CD4-positive, alpha-beta T cell (primary cell): ENCODE data around the gene SLC24A5. TPM values are rescaled to one million over a fixed set of nuclear protein-coding genes. Genes with fewer than 3 reads are reported as not detected.

Experiments
- ATAC-seq: fragments of 200-7000 bp; cut with Tn5 transposase; one replicate; pipeline ENCODE4 v1.10.0; 2022; ENCODE audit warnings: mild to moderate bottlenecking; ENCODE audit not compliant: poor library complexity
- CTCF ChIA-PET: fragments of 350-600 bp; sonication (Branson Sonifier 250); formaldehyde crosslinking; loops from one replicate; lab custom pipeline; 2021; ENCODE audit warnings: antibody characterized with exemption, inconsistent platforms; lab: Charles Lee
- POLR2A ChIA-PET: fragments of 350-600 bp; sonication (Branson Sonifier 250); formaldehyde crosslinking; loops from one replicate; lab custom pipeline; 2021; ENCODE audit warnings: antibody characterized with exemption, inconsistent platforms; lab: Charles Lee
- DNase-seq, 14 experiments: peaks; one replicate each; pipeline ENCODE4 v3.0.0-alpha.2; 2013 to 2020; ENCODE audit warnings: mixed read lengths in 2 of 14
- H3K27ac ChIP-seq, 2 donors: one replicate each; pipeline versions ENCODE4 v1.5.1 to v1.7.0; 2013; ENCODE audit warnings: low read length in 2 of 2, low read depth in 1 of 2, mild to moderate bottlenecking in 1 of 2
- H3K27me3 ChIP-seq, 2 experiments: 1 replicate in 1 of 2; 2 replicates in 1 of 2; pipeline versions ENCODE4 v1.6.1 to v1.7.0; 2013; ENCODE audit warnings: low read length in 2 of 2, control low read depth in 1 of 2, mild to moderate bottlenecking in 1 of 2, moderate library complexity in 1 of 2; ENCODE audit not compliant: insufficient read depth in 2 of 2, control insufficient read depth in 1 of 2
- H3K36me3 ChIP-seq: one replicate; pipeline ENCODE4 v1.6.1; 2013; ENCODE audit warnings: low read length, control low read depth; ENCODE audit not compliant: insufficient read depth
- H3K4me1 ChIP-seq: one replicate; pipeline ENCODE4 v1.6.1; 2013; ENCODE audit warnings: low read length, control low read depth; ENCODE audit not compliant: insufficient read depth
- H3K4me3 ChIP-seq: one replicate; pipeline ENCODE4 v1.5.1; 2013; ENCODE audit warnings: mild to moderate bottlenecking, low read length, moderate library complexity
- H3K9me3 ChIP-seq, 2 experiments: 1 replicate in 1 of 2; 2 replicates in 1 of 2; pipeline versions ENCODE4 v1.6.1 to v1.7.0; 2013; ENCODE audit warnings: low read length in 2 of 2, mild to moderate bottlenecking in 2 of 2, control low read depth in 1 of 2, moderate library complexity in 1 of 2; ENCODE audit not compliant: control insufficient read depth in 1 of 2, insufficient read depth in 1 of 2
- H3K27ac Mint-ChIP-seq: one replicate; pipeline ENCODE4 v1.8.0; 2020; ENCODE audit warnings: mixed read lengths
- H3K27me3 Mint-ChIP-seq: one replicate; pipeline ENCODE4 v1.8.0; 2021; ENCODE audit warnings: mixed read lengths
- H3K36me3 Mint-ChIP-seq: one replicate; pipeline ENCODE4 v1.8.0; 2021; ENCODE audit warnings: low read depth, mixed read lengths
- H3K4me1 Mint-ChIP-seq: one replicate; pipeline ENCODE4 v1.8.0; 2021; ENCODE audit warnings: low read depth, mixed read lengths
- H3K4me3 Mint-ChIP-seq: one replicate; pipeline ENCODE4 v1.8.0; 2020; ENCODE audit warnings: mild to moderate bottlenecking, mixed read lengths
- H3K9me3 Mint-ChIP-seq: one replicate; pipeline ENCODE4 v1.8.0; 2020; ENCODE audit warnings: mixed read lengths
- intact Hi-C, 2 experiments: fragments of 100-400 bp; cut with DNase I in 1 of 2; cut with micrococcal nuclease in 1 of 2; formaldehyde crosslinking; loops; one replicate each; pipeline versions ENCODE4 v1.15.1 to v1.9.0; 2023 to 2025; cut with DNase I, micrococcal nuclease
- total RNA-seq, 174 experiments: library from RNA in 2 of 174; stranded (reverse) in 2 of 174; gene quantifications; one replicate each; pipeline ENCODE4 v1.2.3 and lab custom pipeline; 2021 to 2026
- TF ChIP-seq, protein P1 (sequence below): fragments of 200-600 bp; IDR thresholded peaks from one replicate; pipeline ENCODE4 v1.8.0; 2022; ENCODE audit warnings: antibody characterized with exemption, mild to moderate bottlenecking

The SLC24A5 gene
- total RNA-seq, 2 experiments from 2014 or later = not detected

DNA sequence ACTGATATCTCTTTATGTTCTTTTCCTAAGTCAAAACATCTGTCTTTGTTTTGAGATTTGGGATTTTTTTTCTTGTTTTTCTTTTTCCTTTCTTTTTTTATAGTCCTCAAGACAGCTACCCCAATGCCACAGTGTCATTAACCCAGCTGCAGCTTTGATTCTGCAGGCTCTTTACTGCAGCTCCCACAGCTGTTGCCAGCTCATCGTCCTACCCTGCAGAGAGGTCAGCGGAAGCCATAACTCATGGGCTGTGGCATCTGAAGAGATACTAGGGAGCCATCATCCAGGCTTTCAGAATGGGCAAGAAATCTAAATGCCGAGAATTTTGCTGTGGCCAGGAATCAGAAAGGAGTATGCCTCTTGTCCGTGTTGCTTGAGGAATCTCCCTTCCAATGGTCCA lies 44.3 kb upstream of the SLC24A5 start:
- Mint-ChIP-seq H3K27ac (no peak overlapping the region), H3K4me1 (no peaks in the 10 kb centered on the region), H3K4me3 (no peak overlapping the region), H3K9me3 (peaks cover 3% of the 10 kb centered on the region), H3K36me3 (no peaks in the 10 kb centered on the region), H3K27me3 (peaks cover 29% of the 10 kb centered on the region)
- CTCF ChIA-PET = no interaction called here
- DNase-seq (no peak), ATAC-seq (no peak)
- intact Hi-C loops = no loop called here
- TF ChIP-seq, protein P1, sequence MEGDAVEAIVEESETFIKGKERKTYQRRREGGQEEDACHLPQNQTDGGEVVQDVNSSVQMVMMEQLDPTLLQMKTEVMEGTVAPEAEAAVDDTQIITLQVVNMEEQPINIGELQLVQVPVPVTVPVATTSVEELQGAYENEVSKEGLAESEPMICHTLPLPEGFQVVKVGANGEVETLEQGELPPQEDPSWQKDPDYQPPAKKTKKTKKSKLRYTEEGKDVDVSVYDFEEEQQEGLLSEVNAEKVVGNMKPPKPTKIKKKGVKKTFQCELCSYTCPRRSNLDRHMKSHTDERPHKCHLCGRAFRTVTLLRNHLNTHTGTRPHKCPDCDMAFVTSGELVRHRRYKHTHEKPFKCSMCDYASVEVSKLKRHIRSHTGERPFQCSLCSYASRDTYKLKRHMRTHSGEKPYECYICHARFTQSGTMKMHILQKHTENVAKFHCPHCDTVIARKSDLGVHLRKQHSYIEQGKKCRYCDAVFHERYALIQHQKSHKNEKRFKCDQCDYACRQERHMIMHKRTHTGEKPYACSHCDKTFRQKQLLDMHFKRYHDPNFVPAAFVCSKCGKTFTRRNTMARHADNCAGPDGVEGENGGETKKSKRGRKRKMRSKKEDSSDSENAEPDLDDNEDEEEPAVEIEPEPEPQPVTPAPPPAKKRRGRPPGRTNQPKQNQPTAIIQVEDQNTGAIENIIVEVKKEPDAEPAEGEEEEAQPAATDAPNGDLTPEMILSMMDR = no peak
- H3K27me3 ChIP-seq = peaks cover 0 to 5% of the 10 kb centered on the region in 2 experiments
- no peaks in the 10 kb centered on the region for H3K36me3 ChIP-seq
- H3K27ac ChIP-seq = no peak overlapping the region
- no peaks in the 10 kb centered on the region for H3K9me3 ChIP-seq
- no peaks in the 10 kb centered on the region for H3K4me1 ChIP-seq
- H3K4me3 ChIP-seq = no peak overlapping the region
- POLR2A ChIA-PET = no interaction called here

DNA sequence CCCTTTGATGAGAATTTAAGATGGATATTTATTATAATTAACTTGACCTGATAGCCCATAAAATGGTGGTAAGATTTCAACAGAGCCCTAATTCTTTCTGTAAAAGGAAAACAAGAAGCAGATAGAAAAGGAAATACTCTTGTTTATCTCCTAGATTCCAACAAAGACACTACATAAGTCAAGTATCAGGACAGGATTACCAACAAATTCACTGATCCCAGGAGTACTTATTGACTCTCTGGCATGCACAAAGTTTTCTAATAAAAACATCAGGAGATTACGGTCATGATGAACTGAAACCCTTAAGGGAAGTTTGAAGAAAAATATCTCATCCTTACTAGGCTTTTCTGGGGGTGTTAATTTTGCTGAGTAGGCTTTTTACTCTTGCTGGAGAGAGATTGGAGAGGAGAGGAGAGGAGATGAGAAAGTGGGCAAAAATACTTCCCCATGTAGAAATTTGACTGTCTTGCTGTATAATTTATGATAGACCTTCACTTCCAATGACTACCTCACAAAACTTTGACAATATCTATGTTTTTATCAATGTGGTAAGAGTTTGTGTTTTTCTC lies 43.1 kb upstream of the SLC24A5 start:
- no peak for ATAC-seq
- TF ChIP-seq, protein P1 = no peak
- no peak overlapping the region for H3K4me3 Mint-ChIP-seq
- H3K27ac Mint-ChIP-seq = no peak overlapping the region
- H3K4me3 ChIP-seq = no peak overlapping the region
- no peaks in the 10 kb centered on the region for H3K36me3 ChIP-seq
- no peaks in the 10 kb centered on the region for H3K4me1 Mint-ChIP-seq
- DNase-seq = no peak
- no peaks in the 10 kb centered on the region for H3K36me3 Mint-ChIP-seq
- intact Hi-C loops = no loop called here
- no peak overlapping the region for H3K27ac ChIP-seq
- H3K4me1 ChIP-seq = no peaks in the 10 kb centered on the region
- peaks cover 0 to 5% of the 10 kb centered on the region in 2 experiments for H3K27me3 ChIP-seq
- H3K9me3 ChIP-seq = no peaks in the 10 kb centered on the region
- peaks cover 29% of the 10 kb centered on the region for H3K27me3 Mint-ChIP-seq
- peaks cover 3% of the 10 kb centered on the region for H3K9me3 Mint-ChIP-seq
- ChIA-PET POLR2A (no interaction called here), CTCF (no interaction called here)

DNA sequence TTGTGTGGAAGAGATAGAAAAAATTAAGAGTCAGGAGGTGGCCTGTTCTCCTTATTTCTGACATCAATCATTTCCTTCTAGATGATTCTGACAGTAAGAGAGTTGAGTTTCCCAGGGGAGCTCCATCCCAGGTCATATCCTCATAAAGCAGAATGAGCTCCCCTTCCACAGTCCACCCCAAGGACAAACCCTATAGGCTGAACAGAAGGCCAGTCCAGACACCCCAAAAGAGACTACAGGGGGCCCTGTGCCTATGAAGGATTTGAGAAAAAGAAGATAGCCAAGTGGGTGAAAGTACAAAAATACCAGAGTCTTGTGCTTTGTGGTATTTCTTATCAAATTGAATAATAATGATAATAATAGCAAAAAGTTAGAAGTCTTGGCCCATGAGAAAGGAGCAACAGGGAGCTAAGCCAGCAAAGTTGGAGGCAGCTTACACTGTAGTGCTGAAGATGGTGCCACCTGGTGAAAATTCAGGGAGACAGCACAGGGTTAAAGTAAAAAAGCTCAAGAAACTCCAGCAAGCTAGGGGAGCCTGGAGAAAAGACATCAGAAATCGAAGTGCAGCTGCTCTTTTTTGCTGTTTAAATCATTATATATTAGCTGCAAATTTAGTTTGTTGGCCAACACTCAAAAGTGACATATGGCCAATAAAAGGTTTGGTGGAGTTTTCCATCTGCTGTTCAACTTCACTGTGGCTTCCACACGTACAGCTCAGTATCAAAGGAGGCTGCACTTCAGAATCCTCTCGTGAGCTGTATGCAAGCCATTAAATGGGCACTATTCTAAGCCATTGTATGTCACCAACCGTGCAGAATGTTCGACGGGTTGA lies 35.8 kb upstream of the SLC24A5 start:
- intact Hi-C loops = no loop called here
- no peaks in the 10 kb centered on the region for H3K9me3 Mint-ChIP-seq
- no peaks in the 10 kb centered on the region for H3K36me3 ChIP-seq
- ATAC-seq (no peak), DNase-seq (no peak)
- TF ChIP-seq, protein P1 = no peak
- POLR2A ChIA-PET = no interaction called here
- no peaks in the 10 kb centered on the region for H3K27me3 ChIP-seq
- H3K4me1 Mint-ChIP-seq = no peaks in the 10 kb centered on the region
- no peak overlapping the region for H3K27ac ChIP-seq
- no peaks in the 10 kb centered on the region for H3K9me3 ChIP-seq
- H3K4me1 ChIP-seq = no peaks in the 10 kb centered on the region
- peaks cover 11% of the 10 kb centered on the region for H3K27me3 Mint-ChIP-seq
- H3K4me3 ChIP-seq = no peak overlapping the region
- H3K36me3 Mint-ChIP-seq = no peaks in the 10 kb centered on the region
- H3K27ac Mint-ChIP-seq = no peak overlapping the region
- CTCF ChIA-PET = no interaction called here
- H3K4me3 Mint-ChIP-seq = no peak overlapping the region
